ENCODE results near the gene RAB11FIP4.

DNA sequence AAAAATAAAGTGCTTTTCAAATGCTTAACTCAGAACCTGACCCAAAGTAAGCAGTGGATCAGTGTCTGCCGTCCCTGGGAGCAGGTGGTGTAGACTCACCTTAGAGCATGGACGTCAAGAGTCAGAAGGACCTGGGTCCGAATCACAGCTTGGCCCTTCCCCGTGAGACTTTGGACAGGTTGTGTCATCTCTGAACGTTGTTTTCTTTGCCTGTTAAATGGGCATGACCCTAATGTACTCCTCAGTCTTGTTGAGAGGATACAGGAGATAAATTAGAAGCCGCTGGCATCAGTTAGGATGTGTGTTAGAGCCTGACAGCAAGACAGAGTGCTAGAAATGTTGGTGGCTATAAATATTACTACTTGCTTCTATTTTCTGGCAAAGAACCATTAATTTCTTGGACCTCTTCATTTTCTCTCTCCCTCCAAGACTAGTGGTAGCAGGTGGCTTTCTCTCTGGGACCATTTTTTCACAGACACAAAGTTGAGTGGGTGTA, 68.8 kb downstream of the RAB11FIP4 start:
- TF ChIP-seq, protein P1, sequence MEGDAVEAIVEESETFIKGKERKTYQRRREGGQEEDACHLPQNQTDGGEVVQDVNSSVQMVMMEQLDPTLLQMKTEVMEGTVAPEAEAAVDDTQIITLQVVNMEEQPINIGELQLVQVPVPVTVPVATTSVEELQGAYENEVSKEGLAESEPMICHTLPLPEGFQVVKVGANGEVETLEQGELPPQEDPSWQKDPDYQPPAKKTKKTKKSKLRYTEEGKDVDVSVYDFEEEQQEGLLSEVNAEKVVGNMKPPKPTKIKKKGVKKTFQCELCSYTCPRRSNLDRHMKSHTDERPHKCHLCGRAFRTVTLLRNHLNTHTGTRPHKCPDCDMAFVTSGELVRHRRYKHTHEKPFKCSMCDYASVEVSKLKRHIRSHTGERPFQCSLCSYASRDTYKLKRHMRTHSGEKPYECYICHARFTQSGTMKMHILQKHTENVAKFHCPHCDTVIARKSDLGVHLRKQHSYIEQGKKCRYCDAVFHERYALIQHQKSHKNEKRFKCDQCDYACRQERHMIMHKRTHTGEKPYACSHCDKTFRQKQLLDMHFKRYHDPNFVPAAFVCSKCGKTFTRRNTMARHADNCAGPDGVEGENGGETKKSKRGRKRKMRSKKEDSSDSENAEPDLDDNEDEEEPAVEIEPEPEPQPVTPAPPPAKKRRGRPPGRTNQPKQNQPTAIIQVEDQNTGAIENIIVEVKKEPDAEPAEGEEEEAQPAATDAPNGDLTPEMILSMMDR (IDR thresholded peaks at IDR 0.05): no peak
- no peak for TF ChIP-seq POLR2A (IDR thresholded peaks at IDR 0.05)

Measured in transverse colon (tissue), 3 donors.